CD4-positive, CD25-positive, alpha-beta regulatory T cell (primary cell): ENCODE results near the gene IL36G. TPM values are rescaled to one million over a fixed set of nuclear protein-coding genes. Genes with fewer than 3 reads are reported as not detected.

Experiments used
- ATAC-seq, 2 donors: fragments of 150-1000 bp; cut with Tn5 transposase; one replicate each; pipeline ENCODE4 v1.10.0; 2021; ENCODE audit warnings: low read depth in 2 of 2, moderate number of reproducible peaks in 2 of 2, moderate library complexity in 1 of 2
- DNase-seq, 3 donors: peaks; one replicate each; pipeline versions ENCODE4 v3.0.0 to v3.0.0-alpha.2; 2012 to 2022; ENCODE audit warnings: mixed read lengths in 1 of 3
- H3K27ac ChIP-seq: one replicate; pipeline ENCODE4 v1.7.0; 2013; ENCODE audit warnings: mild to moderate bottlenecking, low read length; ENCODE audit not compliant: insufficient read depth, poor library complexity, severe bottlenecking
- H3K27me3 ChIP-seq: one replicate; pipeline ENCODE4 v1.7.0; 2013; ENCODE audit warnings: low read length; ENCODE audit not compliant: control insufficient read depth, insufficient read depth
- H3K36me3 ChIP-seq: one replicate; pipeline ENCODE4 v1.7.0; 2013; ENCODE audit warnings: mild to moderate bottlenecking, low read length, moderate library complexity; ENCODE audit not compliant: control insufficient read depth, insufficient read depth
- H3K4me1 ChIP-seq: 2 replicates; pipeline ENCODE4 v1.7.0; 2013; ENCODE audit warnings: mild to moderate bottlenecking, low read length; ENCODE audit not compliant: insufficient read depth, control insufficient read depth, poor library complexity, severe bottlenecking
- H3K4me3 ChIP-seq: one replicate; pipeline ENCODE4 v1.7.0; 2013; ENCODE audit warnings: low read depth, mild to moderate bottlenecking, low read length, moderate library complexity
- H3K9me3 ChIP-seq, 2 experiments: 1 replicate in 1 of 2; 2 replicates in 1 of 2; pipeline ENCODE4 v1.7.0; 2013; ENCODE audit warnings: low read length in 2 of 2, mild to moderate bottlenecking in 1 of 2, moderate library complexity in 1 of 2; ENCODE audit not compliant: control insufficient read depth in 2 of 2
- H3K27ac Mint-ChIP-seq, 3 donors: one replicate each; pipeline ENCODE4 v1.8.0; 2020 to 2022; ENCODE audit warnings: mild to moderate bottlenecking in 3 of 3, mixed read lengths in 3 of 3, moderate library complexity in 2 of 3
- H3K27me3 Mint-ChIP-seq: one replicate; pipeline ENCODE4 v1.8.0; 2022; ENCODE audit warnings: mild to moderate bottlenecking, mixed read lengths
- H3K36me3 Mint-ChIP-seq: one replicate; pipeline ENCODE4 v1.8.0; 2020; ENCODE audit warnings: mixed read lengths
- H3K4me1 Mint-ChIP-seq, 4 donors: one replicate each; pipeline ENCODE4 v1.8.0; 2020 to 2022; ENCODE audit warnings: mixed read lengths in 4 of 4, mild to moderate bottlenecking in 1 of 4
- H3K4me3 Mint-ChIP-seq, 4 donors: one replicate each; pipeline ENCODE4 v1.8.0; 2020 to 2022; ENCODE audit warnings: mild to moderate bottlenecking in 4 of 4, mixed read lengths in 4 of 4, moderate library complexity in 3 of 4
- H3K9me3 Mint-ChIP-seq, 7 donors: one replicate each; pipeline ENCODE4 v1.8.0; 2020 to 2022; ENCODE audit warnings: mixed read lengths in 7 of 7, mild to moderate bottlenecking in 3 of 7, moderate library complexity in 2 of 7
- polyA plus RNA-seq, 4 donors: library from polyadenylated mRNA; unstranded; fragments of 300-500 nt; fragmentation: Illumina TruSeq; gene quantifications; one replicate each; pipeline ENCODE4 v1.2.3, GENCODE V29; 2021
- total RNA-seq: library from RNA; stranded (reverse); gene quantifications from one replicate; pipeline ENCODE4 v1.2.3, GENCODE V29; 2022

IL36G gene
- total and polyA plus RNA-seq, 5 donors from 2014 or later: not detected

DNA sequence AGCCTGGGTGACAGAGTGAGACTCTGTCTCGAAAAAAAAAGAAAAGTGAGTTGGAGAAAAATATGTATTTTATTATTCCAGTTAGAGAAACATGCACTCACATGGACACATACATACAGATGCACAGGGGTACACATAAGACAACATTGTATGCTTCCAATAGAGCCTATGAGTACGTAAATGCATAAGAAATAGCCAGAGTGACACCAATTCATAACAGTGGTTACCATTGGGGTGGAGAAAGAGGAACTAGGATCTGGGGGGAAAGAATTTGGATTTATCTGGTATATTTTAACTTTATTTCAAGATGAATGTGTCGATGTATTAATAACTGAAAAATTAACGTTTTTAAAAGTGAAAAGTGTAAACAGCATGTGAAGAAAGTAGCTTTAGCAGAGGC, 43.5 kb downstream of the IL36G start:
- Mint-ChIP-seq H3K27me3 (peaks cover 42% of the 10 kb centered on the region), H3K36me3 (peaks cover 3% of the 10 kb centered on the region), H3K9me3 (peaks cover 2 to 10% (median 5%) of the 10 kb centered on the region in 7 donors), H3K4me1 (peaks cover 0 to 3% (median 1%) of the 10 kb centered on the region in 4 donors), H3K4me3 (peak overlapping the region in 1 of 4 donors; percentile 3), H3K27ac (no peak overlapping the region)
- Histone ChIP-seq H3K9me3 (no peaks in the 10 kb centered on the region), H3K27me3 (peaks cover 29% of the 10 kb centered on the region), H3K36me3 (no peaks in the 10 kb centered on the region), H3K4me3 (no peak overlapping the region), H3K4me1 (no peaks in the 10 kb centered on the region), H3K27ac (no peak overlapping the region)
- ATAC-seq (no peak), DNase-seq (no peak)

DNA sequence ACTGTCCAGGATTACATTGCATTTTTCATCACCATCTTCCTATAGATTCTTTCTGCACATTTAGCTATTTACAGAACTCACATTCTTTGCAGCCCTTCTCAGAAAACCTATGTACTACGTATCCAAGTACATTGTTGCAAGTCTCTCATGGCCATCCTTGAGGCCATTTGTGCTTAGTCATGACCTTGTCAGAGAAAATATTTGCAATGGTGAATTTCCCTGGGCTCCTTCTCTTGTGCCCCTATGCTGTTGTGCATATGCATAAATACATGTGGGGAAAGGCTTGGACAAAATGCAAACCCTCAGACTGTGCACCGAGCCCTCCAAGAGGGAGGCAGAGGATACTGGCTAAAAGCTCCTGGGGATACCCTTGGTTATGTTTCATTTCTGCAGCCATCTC, 47.0 kb downstream of the IL36G start:
- ATAC-seq (no peak), DNase-seq (no peak)
- Histone ChIP-seq H3K36me3 (no peaks in the 10 kb centered on the region), H3K27ac (no peak overlapping the region), H3K27me3 (peaks cover 37% of the 10 kb centered on the region), H3K4me3 (no peak overlapping the region), H3K9me3 (no peaks in the 10 kb centered on the region), H3K4me1 (no peaks in the 10 kb centered on the region)
- Mint-ChIP-seq H3K36me3 (no peaks in the 10 kb centered on the region), H3K9me3 (peaks cover 0 to 3% (median 0%) of the 10 kb centered on the region in 7 donors), H3K4me3 (no peak overlapping the region), H3K27me3 (peaks cover 42% of the 10 kb centered on the region), H3K4me1 (no peaks in the 10 kb centered on the region), H3K27ac (no peak overlapping the region)

DNA sequence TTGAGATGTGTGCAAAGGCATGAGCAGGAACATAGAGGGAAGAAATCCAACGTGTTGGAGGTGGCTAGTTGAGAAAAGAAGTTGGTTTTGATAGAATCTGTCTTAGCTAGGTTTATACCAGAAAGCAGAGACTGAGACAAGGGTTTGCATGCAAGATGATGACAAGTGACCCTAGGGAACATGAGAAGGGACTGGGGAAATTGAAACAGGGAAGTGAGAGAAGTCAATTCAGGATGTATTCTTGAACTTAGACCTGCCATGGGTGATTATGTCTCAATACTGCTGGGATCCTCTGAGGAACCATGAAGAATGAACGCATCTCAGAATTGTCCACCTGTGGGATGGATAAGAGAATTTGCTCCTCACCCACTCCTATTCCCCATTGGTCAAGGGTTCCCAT, 47.9 kb downstream of the IL36G start:
- no peaks in the 10 kb centered on the region for H3K36me3 Mint-ChIP-seq
- peaks cover 0 to 3% (median 0%) of the 10 kb centered on the region in 7 donors for H3K9me3 Mint-ChIP-seq
- no peaks in the 10 kb centered on the region for H3K4me1 Mint-ChIP-seq
- Histone ChIP-seq H3K36me3 (no peaks in the 10 kb centered on the region), H3K27ac (no peak overlapping the region), H3K4me3 (no peak overlapping the region), H3K4me1 (no peaks in the 10 kb centered on the region), H3K9me3 (no peaks in the 10 kb centered on the region), H3K27me3 (peaks cover 41% of the 10 kb centered on the region)
- no peak overlapping the region for H3K27ac Mint-ChIP-seq
- peaks cover 44% of the 10 kb centered on the region for H3K27me3 Mint-ChIP-seq
- no peak for DNase-seq
- ATAC-seq: no peak
- H3K4me3 Mint-ChIP-seq: no peak overlapping the region

DNA sequence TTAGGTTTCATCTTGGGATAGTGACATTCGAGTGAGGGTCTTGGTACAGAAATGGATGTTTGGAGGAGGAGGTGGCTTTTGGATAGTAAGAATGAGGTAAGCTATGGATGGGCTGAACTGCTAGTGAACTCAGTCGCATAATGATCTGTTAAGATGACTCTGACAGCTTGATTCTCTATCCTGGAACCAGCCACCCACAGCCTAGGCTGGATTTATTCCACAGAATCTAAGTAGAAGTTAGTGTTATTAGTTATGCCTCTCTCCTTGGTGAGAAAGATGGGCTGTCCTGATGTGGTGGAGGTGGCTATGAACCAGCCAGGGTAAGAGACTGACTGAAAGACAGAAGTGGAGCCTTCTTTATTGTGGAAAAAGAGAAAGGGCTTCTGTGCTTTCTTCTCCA, 49.9 kb downstream of the IL36G start:
- Mint-ChIP-seq H3K36me3 (no peaks in the 10 kb centered on the region), H3K27ac (no peak overlapping the region), H3K4me1 (no peaks in the 10 kb centered on the region), H3K9me3 (peaks cover 0 to 1% (median 0%) of the 10 kb centered on the region in 7 donors), H3K4me3 (no peak overlapping the region), H3K27me3 (peaks cover 44% of the 10 kb centered on the region)
- DNase-seq (no peak), ATAC-seq (no peak)
- H3K4me3 ChIP-seq: no peak overlapping the region
- H3K27ac ChIP-seq: no peak overlapping the region
- peaks cover 43% of the 10 kb centered on the region for H3K27me3 ChIP-seq
- H3K9me3 ChIP-seq: no peaks in the 10 kb centered on the region
- no peaks in the 10 kb centered on the region for H3K36me3 ChIP-seq
- no peaks in the 10 kb centered on the region for H3K4me1 ChIP-seq

DNA sequence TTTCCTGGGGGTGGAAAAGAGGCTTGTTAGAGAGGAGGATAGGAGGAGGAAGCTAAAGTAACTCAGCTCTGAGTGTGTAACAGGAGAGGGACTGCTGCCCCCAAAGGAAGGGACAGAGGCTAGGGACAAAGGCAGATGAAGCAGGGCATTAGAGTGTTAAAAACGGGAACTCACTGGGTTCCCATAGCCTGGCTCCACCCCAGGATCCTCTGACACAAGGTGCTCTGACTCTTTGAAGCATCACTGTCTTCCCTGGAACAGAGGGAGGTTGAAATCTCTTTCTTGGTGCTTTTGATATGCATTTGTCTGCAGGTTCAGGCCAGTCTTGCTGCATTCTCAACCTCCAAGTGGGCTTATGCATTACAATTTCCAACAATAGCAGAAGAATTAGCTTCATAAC, 50.3 kb downstream of the IL36G start:
- Mint-ChIP-seq H3K27ac (no peak overlapping the region), H3K36me3 (no peaks in the 10 kb centered on the region), H3K4me3 (no peak overlapping the region), H3K4me1 (no peaks in the 10 kb centered on the region), H3K9me3 (peaks cover 0 to 1% (median 0%) of the 10 kb centered on the region in 7 donors), H3K27me3 (peaks cover 44% of the 10 kb centered on the region)
- Histone ChIP-seq H3K4me3 (no peak overlapping the region), H3K36me3 (no peaks in the 10 kb centered on the region), H3K27me3 (peaks cover 40% of the 10 kb centered on the region), H3K9me3 (no peaks in the 10 kb centered on the region), H3K4me1 (no peaks in the 10 kb centered on the region), H3K27ac (no peak overlapping the region)
- DNase-seq (no peak), ATAC-seq (no peak)

DNA sequence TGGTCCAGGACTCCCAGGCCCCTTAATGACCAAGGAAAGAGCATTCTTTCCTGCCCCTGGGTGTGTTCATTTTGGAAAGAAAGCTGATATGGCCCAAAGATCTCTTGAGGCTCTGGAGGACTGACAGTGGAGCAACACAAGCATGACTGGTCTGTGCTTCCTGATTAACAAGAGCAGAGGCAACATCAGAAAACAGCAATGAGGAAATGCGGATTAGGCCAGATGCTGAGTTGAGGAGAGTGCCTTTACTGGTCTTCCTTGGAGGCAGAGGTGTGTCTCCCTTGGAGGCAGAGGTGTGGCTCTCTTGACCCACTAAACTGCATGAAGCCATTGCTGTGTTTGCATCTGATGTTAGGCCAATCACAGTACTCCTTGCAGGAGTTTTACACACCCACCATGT, 54.9 kb downstream of the IL36G start:
- Mint-ChIP-seq H3K9me3 (peaks cover 0 to 2% (median 0%) of the 10 kb centered on the region in 7 donors), H3K4me1 (no peaks in the 10 kb centered on the region), H3K4me3 (no peak overlapping the region)

DNA sequence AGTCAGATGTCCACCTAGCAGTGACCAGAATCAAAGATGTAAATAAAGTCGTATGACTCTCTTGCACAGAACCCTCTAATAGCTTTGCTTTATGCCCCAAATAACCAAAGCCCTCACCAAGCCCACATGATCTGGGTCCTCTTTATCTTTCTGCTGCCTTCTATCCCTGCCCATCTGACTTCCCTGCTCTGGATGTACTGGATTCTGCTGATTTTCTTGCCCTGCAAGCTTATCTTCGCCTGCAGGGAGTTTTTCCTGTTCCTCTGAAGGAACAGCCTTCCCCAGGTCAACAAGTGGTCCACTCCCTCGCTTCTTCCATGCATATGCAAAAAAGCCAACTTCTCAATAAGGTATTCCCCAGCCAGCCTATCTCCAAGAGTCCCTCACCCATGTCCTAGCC, 56.2 kb downstream of the IL36G start:
- Mint-ChIP-seq H3K4me1 (no peaks in the 10 kb centered on the region), H3K27me3 (peaks cover 43% of the 10 kb centered on the region), H3K27ac (peak overlapping the region in 1 of 3 donors; percentile 56), H3K9me3 (peaks cover 0 to 2% (median 0%) of the 10 kb centered on the region in 7 donors), H3K36me3 (no peaks in the 10 kb centered on the region), H3K4me3 (no peak overlapping the region)
- H3K4me3 ChIP-seq: no peak overlapping the region
- H3K9me3 ChIP-seq: no peaks in the 10 kb centered on the region
- no peak for DNase-seq
- ATAC-seq: no peak
- H3K27me3 ChIP-seq: peaks cover 9% of the 10 kb centered on the region
- H3K4me1 ChIP-seq: no peaks in the 10 kb centered on the region
- H3K27ac ChIP-seq: no peak overlapping the region
- no peaks in the 10 kb centered on the region for H3K36me3 ChIP-seq

More for the DNA sequence above, 54.9 kb downstream of the IL36G start:
- DNase-seq (no peak), ATAC-seq (no peak)
- Mint-ChIP-seq H3K27ac (no peak overlapping the region), H3K27me3 (peaks cover 45% of the 10 kb centered on the region), H3K36me3 (no peaks in the 10 kb centered on the region)
- H3K4me3 ChIP-seq: no peak overlapping the region
- H3K27ac ChIP-seq: no peak overlapping the region
- no peaks in the 10 kb centered on the region for H3K4me1 ChIP-seq
- no peaks in the 10 kb centered on the region for H3K36me3 ChIP-seq
- peaks cover 14% of the 10 kb centered on the region for H3K27me3 ChIP-seq
- H3K9me3 ChIP-seq: no peaks in the 10 kb centered on the region
